GM21515 (cell line): Measurements from ENCODE around the gene COBL.

ENCODE experiments used
- ATAC-seq: cut with Tn5 transposase; IDR thresholded peaks from one replicate; pipeline ENCODE4 v1.9.1; 2021; ENCODE audit not compliant: unreplicated experiment

COBL gene

DNA sequence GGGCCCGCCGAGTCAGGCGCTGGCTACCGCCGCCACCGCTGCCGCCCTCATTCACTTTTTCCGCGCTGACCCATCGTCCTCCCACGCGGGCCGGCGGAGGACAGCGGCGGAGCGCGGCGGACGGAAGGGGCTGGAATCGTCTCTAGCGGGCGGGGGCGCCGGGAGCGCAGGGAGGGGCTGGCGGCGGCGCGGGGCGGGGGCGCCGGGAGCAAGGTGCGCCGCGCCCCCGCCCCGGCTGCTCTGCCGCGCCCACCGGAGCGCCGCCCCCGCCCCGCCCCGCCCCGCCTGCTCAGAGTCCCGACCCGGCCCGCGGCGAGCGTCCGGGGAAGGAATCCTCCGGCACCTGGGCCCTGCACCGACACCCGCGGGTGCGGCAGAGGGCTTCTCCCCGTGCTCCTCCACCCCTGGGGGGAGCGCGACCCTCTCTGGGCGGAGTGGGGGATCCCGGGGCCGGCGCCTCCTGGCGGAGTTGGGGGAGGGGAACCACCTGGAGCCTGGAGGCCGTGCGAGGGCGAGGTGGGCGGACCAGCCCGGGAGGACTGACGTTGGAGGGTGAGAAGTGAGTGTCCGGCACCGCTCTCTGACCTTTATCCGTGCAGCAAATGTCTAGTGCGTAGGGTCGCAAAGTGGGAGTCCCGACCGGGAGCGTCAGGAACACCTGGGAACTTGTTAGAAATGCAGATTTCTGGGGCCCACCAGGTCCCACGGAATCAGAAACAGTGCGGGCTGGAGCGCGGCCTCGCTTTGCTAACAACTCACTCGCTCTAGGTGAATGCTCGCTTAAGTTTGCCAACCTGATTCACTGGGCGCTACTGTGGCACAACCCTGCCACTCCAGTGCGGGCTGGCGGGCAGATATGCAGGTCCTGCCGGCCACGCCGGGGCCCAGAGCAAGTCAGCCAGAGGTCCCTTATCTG lies at the start of gene COBL:
TSS of gene COBL (minus strand) at position 144 of the 916 bp plus-strand sequence. CDS start 176 bp downstream, outside the sequence.
- ATAC-seq = no peak

- no peak for ATAC-seq
These were observed 49.6 kb upstream of the COBL start for GRCh38 chr7:51366172-51366728.

- no peak for ATAC-seq
These were observed 41.2 kb upstream of the COBL start for GRCh38 chr7:51357821-51358220.

DNA sequence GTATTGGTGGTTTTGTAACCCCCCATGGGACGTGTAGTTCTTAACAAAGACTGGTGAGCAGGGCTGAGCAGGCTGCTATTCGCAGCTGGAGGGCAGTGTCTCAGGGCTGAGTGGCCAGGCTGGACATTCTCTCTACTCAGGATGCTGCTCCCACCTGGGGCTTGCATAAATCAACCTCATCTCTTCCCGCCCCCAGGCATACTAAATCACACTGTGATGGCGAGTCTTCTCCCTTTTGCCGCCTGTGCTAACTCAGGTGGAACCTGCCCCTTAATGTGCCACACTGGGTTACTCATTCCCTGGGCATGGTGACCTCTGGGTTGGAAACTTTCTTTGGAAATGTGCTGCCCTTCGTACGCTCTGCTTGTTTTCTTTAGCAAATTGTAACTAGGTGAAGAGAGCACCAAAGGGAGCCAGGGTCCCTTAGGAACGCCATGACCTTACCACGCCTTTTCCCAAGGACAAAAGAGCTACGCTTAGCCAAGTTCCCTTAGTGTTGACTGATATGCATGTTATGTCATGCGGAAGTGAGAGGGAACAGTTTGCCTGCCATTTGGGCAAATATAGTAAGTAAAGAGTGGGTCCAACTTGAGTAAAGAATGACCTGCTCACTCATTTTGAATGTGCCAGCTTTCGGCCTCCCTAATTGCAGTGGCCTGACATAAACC lies 40.4 kb upstream of the COBL start:
- no peak for ATAC-seq

DNA sequence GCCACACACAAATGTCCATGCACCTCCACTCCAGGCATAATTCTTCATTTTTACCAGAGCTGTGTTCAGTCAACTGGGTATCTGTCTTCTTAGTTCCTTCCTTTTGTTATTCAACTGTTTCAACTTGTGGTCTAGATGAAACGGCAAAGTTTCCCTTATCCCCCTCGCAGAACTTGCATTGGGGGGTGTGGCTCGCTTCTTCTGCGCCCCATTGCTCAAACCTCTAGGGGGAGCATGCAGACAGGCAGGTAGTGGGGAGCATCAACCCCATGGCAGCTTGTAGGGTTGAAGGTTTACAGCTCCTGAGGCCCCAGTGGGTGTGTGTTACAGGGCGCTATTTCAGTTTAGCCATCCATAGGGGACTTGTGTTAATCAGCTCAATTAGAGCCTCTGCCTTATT lies 38.3 kb upstream of the COBL start:
- ATAC-seq = no peak

DNA sequence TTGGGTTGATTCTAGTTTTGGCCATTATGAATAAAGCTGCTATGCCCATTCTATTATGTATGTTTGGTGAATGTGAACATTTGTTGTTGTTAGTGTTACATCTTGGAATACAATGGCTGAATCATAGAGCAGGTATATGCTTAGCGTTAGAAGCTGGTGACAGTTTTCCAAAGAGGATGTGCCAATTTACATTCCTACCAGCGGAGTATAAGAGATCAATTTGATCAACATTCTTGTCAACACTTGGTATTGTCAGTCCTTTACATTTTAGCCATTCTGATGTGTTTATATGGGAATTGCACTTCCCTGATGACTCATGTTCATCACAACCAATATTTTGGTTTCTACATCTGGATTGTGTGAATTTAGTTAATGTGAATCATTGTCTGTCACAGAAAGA lies 37.8 kb upstream of the COBL start:
- no peak for ATAC-seq

DNA sequence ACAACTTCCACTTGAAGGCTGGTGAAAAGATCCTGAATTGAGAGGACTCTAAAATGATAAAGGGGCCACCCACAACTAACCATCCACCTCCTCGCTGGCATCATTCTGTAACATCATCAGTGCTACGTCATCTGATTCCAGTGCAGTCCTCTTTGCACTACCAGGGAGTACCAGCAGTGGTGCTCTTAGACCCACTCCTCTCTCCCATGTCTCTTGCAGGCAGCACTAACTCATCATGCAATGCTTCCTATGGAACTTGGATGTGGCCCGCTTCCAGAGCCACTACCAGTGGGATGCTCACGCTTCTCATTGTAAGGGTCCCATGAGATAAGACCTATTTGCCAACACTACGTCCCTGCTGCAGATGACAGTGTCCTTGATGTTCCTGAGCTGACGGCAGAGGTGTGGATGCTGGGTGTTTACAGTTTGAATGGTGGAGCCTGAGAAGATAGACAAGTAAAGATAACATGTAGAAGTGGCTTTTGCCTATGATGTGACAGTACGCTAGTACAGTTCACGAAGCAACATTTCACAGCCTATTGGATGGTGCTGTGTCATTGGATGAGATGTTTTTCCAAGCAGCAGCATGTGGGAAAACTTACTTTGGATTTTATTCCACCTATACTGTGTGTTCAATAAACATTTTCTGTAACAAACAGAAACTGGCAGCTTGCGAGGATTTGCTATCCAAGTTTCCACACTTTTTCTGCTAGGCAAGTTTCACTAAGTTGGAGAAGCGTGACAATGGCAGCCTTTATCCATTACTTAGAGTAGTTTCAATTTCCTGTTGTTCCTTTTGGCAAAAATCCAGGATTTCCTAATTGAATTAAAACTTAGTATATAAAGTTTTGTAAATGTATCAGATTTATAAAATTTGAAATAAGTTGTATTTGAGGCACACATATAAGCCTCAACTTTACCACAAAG lies 35.8 kb upstream of the COBL start:
- no peak for ATAC-seq

- no peak for ATAC-seq
These were observed 35.1 kb upstream of the COBL start for GRCh38 chr7:51351661-51352060.

DNA sequence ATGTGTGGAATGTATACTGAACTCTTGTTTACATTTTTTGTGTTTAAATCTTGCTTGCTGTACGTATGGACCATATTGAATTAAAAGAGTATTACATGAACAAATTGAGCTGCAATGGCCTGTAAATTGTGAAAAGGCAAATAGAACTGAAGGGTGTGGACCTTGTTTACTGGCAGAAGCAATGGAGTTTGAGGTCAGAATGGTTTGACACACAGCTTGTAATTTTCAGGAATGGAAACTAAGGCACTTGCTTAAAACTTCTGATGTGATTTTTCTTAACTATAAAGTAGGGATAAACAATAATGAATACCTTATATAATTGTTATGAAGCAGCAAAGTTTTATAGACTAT lies 33.9 kb upstream of the COBL start:
- no peak for ATAC-seq

DNA sequence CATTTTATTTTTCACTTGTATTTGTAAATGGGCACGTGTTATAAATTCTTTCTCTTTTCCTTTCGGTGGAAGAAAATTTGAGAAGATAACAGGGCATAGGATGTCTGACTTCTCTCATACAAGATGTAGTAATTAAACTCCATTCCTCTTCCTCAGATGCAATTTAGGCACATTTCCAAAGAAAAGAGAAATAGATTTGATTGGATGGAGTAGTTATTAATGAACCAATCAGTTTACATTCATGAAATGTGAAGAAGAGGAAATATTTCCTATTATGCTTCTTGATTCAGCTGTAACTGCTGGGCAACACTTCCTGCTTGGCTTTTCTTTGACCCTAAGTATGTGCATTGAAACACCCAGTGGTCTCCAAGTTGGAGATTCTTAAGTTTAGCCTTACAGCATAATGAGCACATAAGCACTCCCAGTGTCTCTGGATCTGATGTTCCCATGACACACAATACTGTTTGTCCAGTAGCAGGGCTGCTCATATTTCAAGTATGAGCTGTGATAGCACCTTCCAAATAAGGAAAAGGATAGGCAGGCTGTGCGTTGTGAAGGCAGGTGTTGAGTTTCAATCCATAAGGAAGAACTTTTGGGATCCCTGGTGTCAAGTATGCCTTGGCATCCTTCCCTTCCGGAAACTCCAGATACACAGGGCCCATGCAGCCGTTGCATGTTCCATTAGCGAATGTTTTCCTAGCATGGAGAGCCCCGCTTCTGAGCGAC lies 33.4 kb upstream of the COBL start:
- no peak for ATAC-seq

- ATAC-seq = no peak
These were observed 29.5 kb upstream of the COBL start for GRCh38 chr7:51346126-51346525.

DNA sequence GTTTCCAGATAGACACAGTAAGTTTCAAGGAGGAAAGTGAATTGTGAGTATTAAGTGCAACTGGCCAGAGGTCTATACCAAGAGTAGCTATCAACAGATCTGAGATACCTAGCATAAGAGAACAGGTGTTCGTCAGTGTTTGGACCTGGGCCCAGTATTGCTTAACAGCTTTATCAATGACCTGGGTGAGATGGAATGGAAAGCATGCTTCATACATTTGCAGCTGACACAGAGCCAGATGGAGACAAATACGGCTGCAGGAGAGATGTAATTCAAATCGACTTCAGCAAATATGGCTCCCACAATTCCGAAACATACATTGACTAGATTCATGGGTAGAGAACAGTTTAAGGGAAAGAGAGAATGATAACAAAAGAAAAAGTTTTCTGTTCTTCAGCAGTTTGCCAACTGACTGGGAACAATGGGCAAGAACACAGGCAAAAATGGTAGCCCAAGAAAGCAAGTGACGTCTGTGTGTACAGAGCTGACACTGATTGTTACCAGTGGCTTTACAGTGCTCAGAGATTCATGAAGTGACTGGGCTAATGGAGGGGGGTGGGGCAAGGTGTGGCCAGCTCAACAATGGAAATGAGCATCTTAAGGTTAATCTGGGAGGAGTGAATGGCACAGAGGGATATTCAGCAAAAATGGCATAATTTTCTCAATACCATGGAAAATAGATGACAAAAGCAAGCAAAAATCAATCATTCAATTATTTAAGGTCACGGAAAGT lies 28.0 kb upstream of the COBL start:
- no peak for ATAC-seq

GRCh38 chr7:51340936-51341335 lies 24.3 kb upstream of the COBL start:
- no peak for ATAC-seq

GRCh38 chr7:51340029-51340838 lies 23.6 kb upstream of the COBL start:
- ATAC-seq = no peak

DNA sequence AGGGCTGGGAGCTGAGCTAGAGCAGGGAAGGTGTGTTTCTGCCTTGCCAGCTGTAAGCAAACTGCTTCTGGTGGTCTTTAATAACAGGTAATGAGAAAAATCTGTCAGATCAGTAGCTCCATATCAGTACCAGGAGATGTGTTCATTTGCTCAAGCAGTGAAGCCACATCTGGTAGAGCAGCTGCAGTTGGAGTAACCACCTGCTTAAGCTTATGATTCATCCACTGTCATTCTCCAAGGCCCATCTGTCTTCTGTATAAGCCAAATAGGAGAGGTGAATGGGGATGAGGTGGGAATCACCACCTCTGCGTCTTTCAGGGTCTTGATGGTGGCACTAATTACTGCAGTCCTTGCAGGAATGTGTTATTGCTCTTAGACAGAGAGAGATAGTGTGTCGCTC lies 18.4 kb upstream of the COBL start:
- ATAC-seq = no peak

DNA sequence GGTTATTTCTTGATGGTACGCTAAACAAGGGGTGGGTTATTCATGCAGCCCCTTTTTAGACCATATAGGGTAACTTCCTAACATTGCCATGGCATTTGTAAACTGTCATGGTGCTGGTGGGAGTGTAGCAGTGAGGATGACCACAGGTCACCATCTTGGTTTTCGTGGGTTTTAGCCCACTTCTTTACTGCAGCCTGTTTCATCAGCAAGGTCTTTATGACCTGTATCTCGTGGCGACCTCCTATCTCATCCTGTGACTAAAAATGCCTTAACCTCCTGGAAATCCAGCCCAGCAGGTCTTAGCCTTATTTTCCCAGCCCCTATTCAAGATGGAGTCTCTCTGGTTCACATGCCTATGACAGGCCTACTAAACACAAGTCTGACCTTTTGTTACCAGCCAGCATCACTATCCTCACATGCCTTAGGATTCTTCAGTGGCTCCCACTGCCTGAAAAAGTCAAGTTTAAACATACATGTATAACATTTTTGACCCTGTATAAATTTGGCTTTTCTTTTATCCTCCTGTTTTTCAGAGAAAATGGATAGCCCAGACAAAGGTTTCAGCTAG lies 13.2 kb upstream of the COBL start:
- ATAC-seq = no peak

DNA sequence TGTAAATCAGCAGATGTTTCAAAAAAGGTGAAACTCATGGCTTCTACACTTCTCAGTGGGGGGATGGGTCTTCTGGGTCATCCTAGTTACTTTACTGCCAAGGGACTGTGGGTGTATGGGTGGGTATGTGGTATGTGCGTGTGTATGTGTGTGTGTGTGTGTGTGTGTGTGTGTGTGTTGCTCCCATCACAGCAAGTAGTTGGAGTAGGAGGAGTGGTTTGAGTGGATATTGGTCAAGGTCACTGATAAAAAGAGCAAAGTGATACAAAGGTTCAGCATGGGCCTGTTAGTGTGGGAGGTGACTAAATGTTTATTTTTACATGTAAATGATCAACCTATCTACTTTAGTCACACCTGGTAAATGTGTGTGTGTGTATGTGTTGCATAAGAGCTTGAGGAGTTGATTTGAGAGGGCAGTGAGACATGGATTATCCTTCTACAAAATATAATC lies 11.8 kb upstream of the COBL start:
- no peak for ATAC-seq

- ATAC-seq = no peak
These were observed 10.7 kb upstream of the COBL start for GRCh38 chr7:51327287-51327717.
